ENCODE data around the gene DIS3L2.

Gene DIS3L2

DNA sequence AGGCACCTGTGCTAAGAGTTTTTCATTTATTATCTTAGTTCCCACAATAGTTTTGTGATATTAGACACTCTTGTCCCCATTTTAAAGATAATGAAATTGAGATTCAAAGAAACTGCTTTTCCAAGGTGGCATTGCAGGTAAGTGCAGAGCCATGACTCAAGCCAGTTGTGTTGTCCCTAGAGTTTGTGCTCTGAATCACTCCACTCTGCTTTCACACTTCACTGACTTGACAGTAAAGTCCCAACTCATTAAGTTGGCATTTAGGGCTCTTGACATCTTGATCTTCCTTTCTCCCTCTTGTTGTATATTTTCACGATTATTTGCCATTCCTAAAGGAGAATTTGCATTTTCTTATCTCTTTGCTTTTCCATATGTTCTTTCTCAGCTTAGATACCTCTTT lies 114.3 kb downstream of the DIS3L2 start:
- Mint-ChIP-seq H3K4me3 (no peak overlapping the region), H3K27me3 (no peaks in the 10 kb centered on the region), H3K27ac (no peak overlapping the region), H3K9me3 (ENCODE audit: low read depth) (peaks cover 5% of the 10 kb centered on the region), H3K4me1 (ENCODE audit: low read depth) (peaks cover 58% of the 10 kb centered on the region), H3K36me3 (peaks cover 9% of the 10 kb centered on the region)

GRCh38 chr2:232076272-232076671 lies 114.8 kb downstream of the DIS3L2 start:
- no peaks in the 10 kb centered on the region for H3K27me3 Mint-ChIP-seq
- peaks cover 53% of the 10 kb centered on the region for H3K4me1 Mint-ChIP-seq (ENCODE audit: low read depth)
- H3K27ac Mint-ChIP-seq, result no peak overlapping the region
- peaks cover 5% of the 10 kb centered on the region for H3K9me3 Mint-ChIP-seq (ENCODE audit: low read depth)
- peaks cover 9% of the 10 kb centered on the region for H3K36me3 Mint-ChIP-seq
- H3K4me3 Mint-ChIP-seq, result no peak overlapping the region

GRCh38 chr2:232076736-232077135 lies 115.2 kb downstream of the DIS3L2 start:
- H3K27ac Mint-ChIP-seq, result no peak overlapping the region
- H3K27me3 Mint-ChIP-seq, result no peaks in the 10 kb centered on the region
- peaks cover 9% of the 10 kb centered on the region for H3K36me3 Mint-ChIP-seq
- peaks cover 5% of the 10 kb centered on the region for H3K9me3 Mint-ChIP-seq (ENCODE audit: low read depth)
- H3K4me3 Mint-ChIP-seq, result no peak overlapping the region
- H3K4me1 Mint-ChIP-seq (ENCODE audit: low read depth), result peaks cover 49% of the 10 kb centered on the region

- Mint-ChIP-seq H3K9me3 (ENCODE audit: low read depth) (no peaks in the 10 kb centered on the region), H3K27ac (no peak overlapping the region), H3K4me3 (no peak overlapping the region), H3K36me3 (peaks cover 23% of the 10 kb centered on the region), H3K27me3 (no peaks in the 10 kb centered on the region), H3K4me1 (ENCODE audit: low read depth) (peaks cover 6% of the 10 kb centered on the region)
Measured at GRCh38 chr2:232085164-232085563, 123.7 kb downstream of the DIS3L2 start.

GRCh38 chr2:232085826-232086425 lies 124.4 kb downstream of the DIS3L2 start:
- Mint-ChIP-seq H3K27me3 (no peaks in the 10 kb centered on the region), H3K36me3 (peaks cover 25% of the 10 kb centered on the region), H3K4me3 (no peak overlapping the region), H3K9me3 (ENCODE audit: low read depth) (no peaks in the 10 kb centered on the region), H3K4me1 (ENCODE audit: low read depth) (peaks cover 6% of the 10 kb centered on the region), H3K27ac (no peak overlapping the region)

DNA sequence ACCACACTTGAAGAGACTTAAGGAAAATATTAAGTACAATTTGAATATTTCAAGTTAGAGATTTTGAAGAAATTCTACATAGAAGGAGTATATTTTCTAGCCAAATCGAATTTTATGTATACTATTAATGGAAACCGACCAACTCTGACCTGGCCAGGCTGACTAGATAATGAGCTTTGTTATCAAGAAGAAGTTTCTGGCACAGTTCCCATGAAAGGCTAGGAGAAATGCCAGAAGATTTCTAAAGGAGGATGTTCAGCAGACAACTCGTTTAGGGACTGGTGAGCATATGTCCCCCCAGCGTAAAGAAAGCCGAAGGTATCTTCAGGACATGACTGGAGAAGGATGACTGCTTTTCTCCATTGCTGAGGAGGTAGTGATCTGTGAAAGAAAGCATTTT lies 127.3 kb downstream of the DIS3L2 start:
- peaks cover 2% of the 10 kb centered on the region for H3K9me3 Mint-ChIP-seq (ENCODE audit: low read depth)
- no peak overlapping the region for H3K27ac Mint-ChIP-seq
- H3K36me3 Mint-ChIP-seq, result peaks cover 38% of the 10 kb centered on the region

GRCh38 chr2:232094201-232094600 lies 132.7 kb downstream of the DIS3L2 start:
- peaks cover 71% of the 10 kb centered on the region for H3K36me3 Mint-ChIP-seq
- H3K27ac Mint-ChIP-seq, result no peak overlapping the region
- H3K9me3 Mint-ChIP-seq (ENCODE audit: low read depth), result peaks cover 27% of the 10 kb centered on the region

More for the DNA sequence above, 127.3 kb downstream of the DIS3L2 start:
- H3K4me3 Mint-ChIP-seq, result no peak overlapping the region
- H3K4me1 Mint-ChIP-seq (ENCODE audit: low read depth), result peaks cover 11% of the 10 kb centered on the region
- H3K27me3 Mint-ChIP-seq, result no peaks in the 10 kb centered on the region

GRCh38 chr2:232094883-232095282 lies 133.4 kb downstream of the DIS3L2 start:
- H3K27me3 Mint-ChIP-seq, result no peaks in the 10 kb centered on the region
- H3K9me3 Mint-ChIP-seq (ENCODE audit: low read depth), result peaks cover 27% of the 10 kb centered on the region
- H3K4me3 Mint-ChIP-seq, result no peak overlapping the region
- no peak overlapping the region for H3K27ac Mint-ChIP-seq
- peaks cover 64% of the 10 kb centered on the region for H3K36me3 Mint-ChIP-seq
- H3K4me1 Mint-ChIP-seq (ENCODE audit: low read depth), result peaks cover 8% of the 10 kb centered on the region

More at GRCh38 chr2:232094201-232094600, 132.7 kb downstream of the DIS3L2 start:
- Mint-ChIP-seq H3K27me3 (no peaks in the 10 kb centered on the region), H3K4me3 (no peak overlapping the region), H3K4me1 (ENCODE audit: low read depth) (peaks cover 8% of the 10 kb centered on the region)

- Mint-ChIP-seq H3K36me3 (peaks cover 48% of the 10 kb centered on the region), H3K27ac (no peak overlapping the region)
Measured at GRCh38 chr2:232097260-232097659, 135.7 kb downstream of the DIS3L2 start.

GRCh38 chr2:232097758-232098157 lies 136.2 kb downstream of the DIS3L2 start:
- Mint-ChIP-seq H3K27ac (no peak overlapping the region), H3K36me3 (peaks cover 46% of the 10 kb centered on the region), H3K27me3 (no peaks in the 10 kb centered on the region), H3K4me3 (no peak overlapping the region), H3K4me1 (ENCODE audit: low read depth) (no peaks in the 10 kb centered on the region), H3K9me3 (ENCODE audit: low read depth) (peaks cover 27% of the 10 kb centered on the region)

More at GRCh38 chr2:232097260-232097659, 135.7 kb downstream of the DIS3L2 start:
- H3K4me1 Mint-ChIP-seq (ENCODE audit: low read depth), result peaks cover under 1% of the 10 kb centered on the region
- no peak overlapping the region for H3K4me3 Mint-ChIP-seq
- peaks cover 27% of the 10 kb centered on the region for H3K9me3 Mint-ChIP-seq (ENCODE audit: low read depth)
- H3K27me3 Mint-ChIP-seq, result no peaks in the 10 kb centered on the region

DNA sequence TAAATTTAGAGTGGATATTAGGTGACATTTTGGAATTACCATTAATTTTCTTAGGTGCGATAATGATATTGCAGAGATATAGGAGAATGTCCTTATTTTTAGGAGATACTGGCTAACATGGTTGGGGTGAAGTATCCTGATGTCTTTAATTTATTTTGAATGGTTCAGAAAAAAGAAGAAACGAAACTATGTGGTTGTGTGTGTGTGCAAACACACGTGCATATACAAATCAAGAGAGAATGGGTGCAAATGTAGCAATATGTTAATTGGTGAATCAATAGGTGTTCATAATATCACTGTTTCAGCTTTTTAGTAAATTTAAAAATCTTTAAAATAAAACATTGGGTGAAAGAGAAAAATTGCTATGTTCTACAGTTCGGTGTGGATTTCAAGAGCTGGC lies 140.9 kb downstream of the DIS3L2 start:
- no peak overlapping the region for H3K4me3 Mint-ChIP-seq
- H3K27ac Mint-ChIP-seq, result no peak overlapping the region
- no peaks in the 10 kb centered on the region for H3K27me3 Mint-ChIP-seq

GRCh38 chr2:232103140-232103737 lies 141.7 kb downstream of the DIS3L2 start:
- Mint-ChIP-seq H3K4me1 (ENCODE audit: low read depth) (peaks cover 1% of the 10 kb centered on the region), H3K9me3 (ENCODE audit: low read depth) (no peaks in the 10 kb centered on the region), H3K4me3 (no peak overlapping the region), H3K36me3 (peaks cover 20% of the 10 kb centered on the region), H3K27ac (no peak overlapping the region), H3K27me3 (no peaks in the 10 kb centered on the region)

More for the DNA sequence above, 140.9 kb downstream of the DIS3L2 start:
- Mint-ChIP-seq H3K9me3 (ENCODE audit: low read depth) (no peaks in the 10 kb centered on the region), H3K36me3 (peaks cover 25% of the 10 kb centered on the region), H3K4me1 (ENCODE audit: low read depth) (peaks cover 1% of the 10 kb centered on the region)

DNA sequence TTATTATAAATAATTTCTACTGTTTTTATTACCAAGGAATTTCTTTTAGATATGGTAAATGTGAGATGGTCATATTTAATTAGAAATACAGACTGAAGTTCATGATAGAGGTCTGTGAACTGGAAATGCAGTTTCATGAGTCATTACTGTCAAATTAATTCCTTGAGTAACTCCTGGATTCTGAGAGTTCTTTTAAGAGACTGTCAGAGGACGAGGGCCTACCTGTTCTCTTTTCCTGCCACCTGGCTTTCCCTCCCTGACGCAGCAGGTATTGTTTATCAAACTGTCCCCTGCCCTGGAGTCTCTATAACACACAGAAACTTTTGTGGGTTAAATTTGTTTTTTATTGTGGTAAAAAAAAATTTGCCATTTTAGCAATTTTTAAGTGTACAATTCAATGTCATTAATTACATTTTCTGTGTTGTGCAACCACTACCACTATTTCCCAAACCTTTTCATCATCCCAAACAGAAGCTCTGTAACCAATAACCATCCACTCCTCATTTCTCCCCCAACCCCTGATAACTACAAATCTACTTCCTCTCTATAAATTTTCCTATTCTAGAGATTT lies 142.6 kb downstream of the DIS3L2 start:
- H3K4me3 Mint-ChIP-seq, result no peak overlapping the region
- no peak overlapping the region for H3K27ac Mint-ChIP-seq
- no peaks in the 10 kb centered on the region for H3K9me3 Mint-ChIP-seq (ENCODE audit: low read depth)
- peaks cover 1% of the 10 kb centered on the region for H3K4me1 Mint-ChIP-seq (ENCODE audit: low read depth)
- H3K36me3 Mint-ChIP-seq, result peaks cover 17% of the 10 kb centered on the region
- H3K27me3 Mint-ChIP-seq, result no peaks in the 10 kb centered on the region

GRCh38 chr2:232111551-232111950 lies 150.0 kb downstream of the DIS3L2 start:
- Mint-ChIP-seq H3K36me3 (peaks cover 18% of the 10 kb centered on the region), H3K9me3 (ENCODE audit: low read depth) (peaks cover 3% of the 10 kb centered on the region), H3K4me3 (no peak overlapping the region), H3K27ac (no peak overlapping the region), H3K4me1 (ENCODE audit: low read depth) (peaks cover 22% of the 10 kb centered on the region), H3K27me3 (no peaks in the 10 kb centered on the region)

DNA sequence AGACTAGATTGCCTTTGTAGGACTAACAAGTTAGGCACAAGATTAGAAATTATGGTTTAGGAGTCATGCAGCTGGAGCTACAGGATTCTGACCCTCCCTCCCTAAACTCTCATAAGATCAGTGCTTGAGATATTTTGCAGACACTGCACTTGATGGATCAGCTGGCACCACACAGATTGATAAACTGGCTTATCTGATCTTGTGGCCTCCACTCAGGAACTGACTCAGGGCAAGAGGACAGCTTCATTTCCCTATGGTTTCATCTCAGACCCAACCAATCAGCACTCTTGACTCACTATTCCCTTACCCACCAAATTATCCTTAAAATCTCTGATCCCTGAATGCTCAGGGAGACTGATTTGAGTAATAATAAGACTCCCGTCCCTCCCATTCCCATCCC lies 152.3 kb downstream of the DIS3L2 start:
- Mint-ChIP-seq H3K27ac (no peak overlapping the region), H3K4me3 (no peak overlapping the region), H3K4me1 (ENCODE audit: low read depth) (peaks cover 24% of the 10 kb centered on the region), H3K27me3 (no peaks in the 10 kb centered on the region), H3K36me3 (peaks cover 14% of the 10 kb centered on the region), H3K9me3 (ENCODE audit: low read depth) (peaks cover 3% of the 10 kb centered on the region)
